ENCODE data around the gene IL20RB. TPM values are rescaled to one million over a fixed set of nuclear protein-coding genes. Genes with fewer than 3 reads are reported as not detected.

Gene IL20RB
- total and polyA plus RNA-seq, 2 of the 13 experiments (the other 11 are each of a cell fraction or from before 2014, with no cell fraction given): 0.22 to 0.32 TPM

DNA sequence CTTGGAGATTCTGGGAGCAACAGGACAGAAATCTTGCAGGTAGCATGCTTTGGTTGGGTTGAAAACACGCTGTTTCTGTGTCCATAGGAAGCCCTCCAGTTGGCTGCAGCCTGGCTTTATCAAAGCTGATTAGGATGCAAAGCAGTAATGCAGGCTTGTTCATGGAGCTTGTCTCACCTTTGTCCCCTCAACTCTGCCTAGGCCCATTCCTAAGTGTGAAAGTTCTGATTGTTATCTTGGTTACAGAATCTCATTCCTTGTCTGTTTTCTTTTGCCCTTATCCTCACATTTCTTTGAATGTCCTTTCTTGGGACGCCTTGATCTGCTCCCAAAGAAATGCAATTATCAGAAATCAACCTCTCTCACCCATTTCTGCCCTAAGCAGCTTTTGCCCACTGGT is 83.5 kb downstream of the IL20RB start:
- 9% methylated on average over 2 of the region's 2 CpGs for WGBS (ENCODE audit: low lambda C conversion rate)
- intact Hi-C loops (cut with micrococcal nuclease; ENCODE audit: unreplicated experiment) (no loop called here), in situ Hi-C loops (cut with HindIII; ENCODE audit: extremely low pct_ligation_motif_present, low pct_unique_long_range_greater_than_20kb) (no loop called here)
- Histone ChIP-seq H3K4me2 (ENCODE audit: low read depth, low read length) (no peak overlapping the region), H3K27me3 (ENCODE audit: control insufficient read depth in 1 of 2, insufficient read depth in 2 of 2, low read length in 2 of 2) (no peaks in the 10 kb centered on the region), H3K79me2 (ENCODE audit: insufficient read depth, low read length) (no peaks in the 10 kb centered on the region), H3K4me1 (ENCODE audit: insufficient read depth, low read length) (no peaks in the 10 kb centered on the region), H3K4me3 (replicated peaks in 1 of 3; ENCODE audit: insufficient read depth in 1 of 3, low read depth in 2 of 3, low read length in 3 of 3) (no peak overlapping the region), H4K20me1 (ENCODE audit: insufficient read depth, low read length) (no peaks in the 10 kb centered on the region), H3K27ac (ENCODE audit: extremely low read length, insufficient read depth, low read length) (no peak overlapping the region), H3K36me3 (replicated peaks in 1 of 2; ENCODE audit: control insufficient read depth in 1 of 2, insufficient read depth in 2 of 2, low read length in 2 of 2) (no peaks in the 10 kb centered on the region), H3K9ac (ENCODE audit: insufficient read depth, low read depth, low read length) (no peak overlapping the region), H2AFZ (ENCODE audit: low read length) (no peak overlapping the region), H3K9me3 (ENCODE audit: low read length) (no peaks in the 10 kb centered on the region)
- ATAC-seq (no peak), DNase-seq (ENCODE audit: low spot score) (no peak), FAIRE-seq (no peak)
- TF ChIP-seq REL (CRISPR knock-in tag; conservative IDR thresholded peaks at IDR 0.05) (no peak), RAD21 (CRISPR knock-in tag; IDR thresholded peaks at IDR 0.05) (no peak), ZNF326 (CRISPR knock-in tag; IDR thresholded peaks at IDR 0.05; ENCODE audit: borderline replicate concordance) (no peak), MLLT10 (CRISPR knock-in tag; IDR thresholded peaks at IDR 0.05) (no peak), SPEN (CRISPR knock-in tag; IDR thresholded peaks at IDR 0.05; ENCODE audit: low read depth) (no peak), ADNP (CRISPR knock-in tag; IDR thresholded peaks at IDR 0.05) (no peak), KLF13 (CRISPR knock-in tag; IDR thresholded peaks at IDR 0.05) (no peak), ZNF562 (CRISPR knock-in tag; IDR thresholded peaks at IDR 0.05; ENCODE audit: borderline replicate concordance) (no peak), ZNF598 (CRISPR knock-in tag; IDR thresholded peaks at IDR 0.05; ENCODE audit: borderline replicate concordance) (no peak)
- TF ChIP-seq, protein P1, sequence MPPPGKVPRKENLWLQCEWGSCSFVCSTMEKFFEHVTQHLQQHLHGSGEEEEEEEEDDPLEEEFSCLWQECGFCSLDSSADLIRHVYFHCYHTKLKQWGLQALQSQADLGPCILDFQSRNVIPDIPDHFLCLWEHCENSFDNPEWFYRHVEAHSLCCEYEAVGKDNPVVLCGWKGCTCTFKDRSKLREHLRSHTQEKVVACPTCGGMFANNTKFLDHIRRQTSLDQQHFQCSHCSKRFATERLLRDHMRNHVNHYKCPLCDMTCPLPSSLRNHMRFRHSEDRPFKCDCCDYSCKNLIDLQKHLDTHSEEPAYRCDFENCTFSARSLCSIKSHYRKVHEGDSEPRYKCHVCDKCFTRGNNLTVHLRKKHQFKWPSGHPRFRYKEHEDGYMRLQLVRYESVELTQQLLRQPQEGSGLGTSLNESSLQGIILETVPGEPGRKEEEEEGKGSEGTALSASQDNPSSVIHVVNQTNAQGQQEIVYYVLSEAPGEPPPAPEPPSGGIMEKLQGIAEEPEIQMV (CRISPR knock-in tag; IDR thresholded peaks at IDR 0.05; ENCODE audit: low read depth): no peak
- TF ChIP-seq, protein P2, sequence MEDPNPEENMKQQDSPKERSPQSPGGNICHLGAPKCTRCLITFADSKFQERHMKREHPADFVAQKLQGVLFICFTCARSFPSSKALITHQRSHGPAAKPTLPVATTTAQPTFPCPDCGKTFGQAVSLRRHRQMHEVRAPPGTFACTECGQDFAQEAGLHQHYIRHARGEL (CRISPR knock-in tag; IDR thresholded peaks at IDR 0.05): no peak
- no TSS peak for BruUV-seq (replicated peaks)
- POLR2A ChIA-PET: no interaction called here
- CTCF ChIA-PET (ENCODE audit: low intra/inter-chr PET ratio, low total read pairs): no interaction called here

Measured in HepG2 (cell line).